Retinal pigment epithelial cell (primary cell): ENCODE results near the gene GALNT9.

Experiments used
- DNase-seq: peaks from one replicate; pipeline ENCODE4 v3.0.0-alpha.2; 2010; ENCODE audit warnings: low read depth
- H3K4me3 ChIP-seq: 2 replicates; pipeline ENCODE4 v1.5.1; 2011; ENCODE audit warnings: mild to moderate bottlenecking, low read length, control low read depth, moderate library complexity
- TF ChIP-seq, protein P1 (sequence below): conservative IDR thresholded peaks from 2 replicates; pipeline ENCODE4 v1.5.1; 2011; ENCODE audit warnings: low read depth, low read length, control low read depth, inconsistent platforms

GALNT9 gene

GRCh38 chr12:132214891-132215290 is 114.5 kb downstream of the GALNT9 start:
- no peak overlapping the region for H3K4me3 ChIP-seq
- DNase-seq: no peak
- TF ChIP-seq, protein P1, sequence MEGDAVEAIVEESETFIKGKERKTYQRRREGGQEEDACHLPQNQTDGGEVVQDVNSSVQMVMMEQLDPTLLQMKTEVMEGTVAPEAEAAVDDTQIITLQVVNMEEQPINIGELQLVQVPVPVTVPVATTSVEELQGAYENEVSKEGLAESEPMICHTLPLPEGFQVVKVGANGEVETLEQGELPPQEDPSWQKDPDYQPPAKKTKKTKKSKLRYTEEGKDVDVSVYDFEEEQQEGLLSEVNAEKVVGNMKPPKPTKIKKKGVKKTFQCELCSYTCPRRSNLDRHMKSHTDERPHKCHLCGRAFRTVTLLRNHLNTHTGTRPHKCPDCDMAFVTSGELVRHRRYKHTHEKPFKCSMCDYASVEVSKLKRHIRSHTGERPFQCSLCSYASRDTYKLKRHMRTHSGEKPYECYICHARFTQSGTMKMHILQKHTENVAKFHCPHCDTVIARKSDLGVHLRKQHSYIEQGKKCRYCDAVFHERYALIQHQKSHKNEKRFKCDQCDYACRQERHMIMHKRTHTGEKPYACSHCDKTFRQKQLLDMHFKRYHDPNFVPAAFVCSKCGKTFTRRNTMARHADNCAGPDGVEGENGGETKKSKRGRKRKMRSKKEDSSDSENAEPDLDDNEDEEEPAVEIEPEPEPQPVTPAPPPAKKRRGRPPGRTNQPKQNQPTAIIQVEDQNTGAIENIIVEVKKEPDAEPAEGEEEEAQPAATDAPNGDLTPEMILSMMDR: no peak

DNA sequence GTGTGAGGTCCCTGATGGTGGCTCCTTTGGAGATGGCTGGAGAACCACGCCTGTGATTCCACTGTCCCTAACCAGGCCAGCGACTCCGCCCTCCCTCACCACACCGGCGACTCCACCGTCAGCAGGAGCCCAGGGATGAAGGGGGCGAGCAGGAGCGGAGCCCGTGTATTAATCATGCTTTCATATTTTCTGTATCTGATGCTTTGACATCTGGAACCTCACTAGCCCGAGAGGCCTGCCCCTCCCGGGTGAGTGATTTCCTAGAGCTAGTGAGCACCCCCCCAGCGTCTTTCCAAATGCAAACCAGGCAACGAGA is 115.3 kb downstream of the GALNT9 start:
- no peak for DNase-seq

GRCh38 chr12:132213359-132214160 is 115.8 kb downstream of the GALNT9 start:
- TF ChIP-seq, protein P1: no peak
- H3K4me3 ChIP-seq: no peak overlapping the region

More for the DNA sequence above, 115.3 kb downstream of the GALNT9 start:
- H3K4me3 ChIP-seq: no peak overlapping the region
- TF ChIP-seq, protein P1: no peak

DNA sequence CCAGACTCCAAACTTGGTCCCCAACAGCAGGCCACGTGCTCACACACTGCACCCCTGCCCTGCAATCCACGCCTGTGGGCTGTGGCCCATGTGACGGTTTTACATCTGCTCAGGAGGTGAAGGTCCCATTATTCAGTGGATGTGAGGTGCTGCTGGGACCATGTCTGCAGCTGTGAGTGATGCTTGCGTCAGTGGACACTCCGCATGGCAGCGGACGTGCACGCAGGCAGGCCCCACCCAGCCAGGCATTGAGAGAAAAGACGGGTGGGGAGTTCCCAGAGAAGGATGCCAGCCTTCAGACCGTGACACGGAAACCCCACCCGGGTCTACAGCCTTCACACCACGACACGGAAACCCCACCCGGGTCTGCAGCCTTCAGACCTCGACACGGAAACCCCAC is 117.6 kb downstream of the GALNT9 start:
- H3K4me3 ChIP-seq: no peak overlapping the region
- TF ChIP-seq, protein P1: no peak
- DNase-seq: no peak

More at GRCh38 chr12:132213359-132214160, 115.8 kb downstream of the GALNT9 start:
- DNase-seq: no peak

GRCh38 chr12:132211326-132211725 is 118.1 kb downstream of the GALNT9 start:
- TF ChIP-seq, protein P1: no peak
- no peak for DNase-seq
- H3K4me3 ChIP-seq: no peak overlapping the region

DNA sequence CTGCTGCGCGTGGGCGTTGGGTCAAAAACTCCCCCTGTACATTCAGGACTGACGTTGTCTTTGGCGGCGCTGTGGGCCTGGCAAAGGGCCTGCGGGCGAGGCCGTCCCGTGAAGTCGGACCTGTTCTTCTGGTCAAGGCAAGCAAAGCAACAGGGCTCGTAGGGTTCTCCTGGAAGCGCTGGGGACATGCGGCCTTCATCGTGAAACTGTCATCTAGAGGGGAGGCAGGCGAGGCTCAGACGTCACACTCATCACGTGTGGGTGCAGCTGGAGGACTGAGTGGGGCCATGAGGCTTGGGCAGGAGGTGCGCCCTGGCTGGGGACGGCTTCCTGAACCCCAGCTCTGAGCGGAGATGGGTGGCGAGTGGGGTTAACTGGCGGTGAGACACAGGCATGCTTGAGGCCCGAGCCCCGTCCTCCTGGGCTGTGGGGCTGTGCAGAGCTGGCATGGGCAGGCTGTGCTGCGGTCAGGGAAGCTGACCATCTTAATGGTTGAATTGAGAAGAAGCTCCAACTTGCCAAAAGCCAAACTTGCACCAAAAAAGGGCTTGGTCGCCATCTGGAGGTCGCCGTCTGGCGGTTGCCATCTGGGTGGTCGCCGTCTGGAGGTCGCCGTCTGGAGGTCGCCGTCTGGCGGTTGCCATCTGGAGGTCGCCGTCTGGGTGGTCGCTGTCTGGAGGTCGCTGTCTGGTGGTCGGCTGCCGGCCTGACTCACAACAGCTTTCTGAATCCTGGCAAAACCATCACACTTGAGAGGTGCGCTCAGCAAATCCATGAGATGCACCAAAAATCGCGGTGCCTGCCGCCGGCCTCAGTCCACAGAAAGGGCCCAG is 119.0 kb downstream of the GALNT9 start:
- H3K4me3 ChIP-seq: no peak overlapping the region
- TF ChIP-seq, protein P1: no peak
- no peak for DNase-seq
